ENCODE measurements around the gene HERC5.

GRCh38 chr4:88449290-88449689 lies 7.6 kb upstream of the HERC5 start:
- TF ChIP-seq EZH2 (IDR thresholded peaks at IDR 0.05; ENCODE audit: insufficient read depth, poor library complexity, severe bottlenecking) (no peak), EZH2phosphoT487 (IDR thresholded peaks at IDR 0.05; ENCODE audit: insufficient read depth, low read depth) (no peak)
